Brain microvascular endothelial cell (primary cell): Measurements from ENCODE around the gene DYNLT2B.
A peak's percentile ranks its signal among the peaks of the same experiment; 100 is the strongest.

ENCODE experiments used
- DNase-seq: peaks from one replicate; pipeline ENCODE4 v3.0.0-alpha.2; 2020
- H3K27ac ChIP-seq: fragments of 250-450 bp; sonication (Bioruptor Pico); 2 replicates; pipeline ENCODE4 v1.5.1; 2020; ENCODE audit warnings: mild to moderate bottlenecking, moderate library complexity
- H3K27me3 ChIP-seq: fragments of 250-450 bp; sonication (Bioruptor Pico); replicated peaks from 2 replicates; pipeline ENCODE4 v1.5.1; 2020; ENCODE audit warnings: mild to moderate bottlenecking
- H3K36me3 ChIP-seq: fragments of 250-450 bp; sonication (Bioruptor Pico); replicated peaks from 2 replicates; pipeline ENCODE4 v1.5.1; 2020; ENCODE audit warnings: mild to moderate bottlenecking
- H3K4me3 ChIP-seq: 2 replicates; pipeline ENCODE4 v1.5.1; 2011; ENCODE audit warnings: low read depth, mild to moderate bottlenecking, control low read depth, low read length, moderate library complexity
- in situ Hi-C: cut with HindIII; loops from 2 replicates; pipeline ENCODE4 v1.10.0; 2017; ENCODE audit warnings: low sequenced_read_pairs, low pct_ligation_motif_present
- TF ChIP-seq, protein P1 (sequence below): IDR thresholded peaks from 2 replicates; pipeline ENCODE4 v1.5.1; 2011; ENCODE audit warnings: low read depth, mild to moderate bottlenecking, moderate library complexity, low read length, control low read depth, inconsistent platforms; ENCODE audit errors: missing control alignments

DYNLT2B gene

DNA sequence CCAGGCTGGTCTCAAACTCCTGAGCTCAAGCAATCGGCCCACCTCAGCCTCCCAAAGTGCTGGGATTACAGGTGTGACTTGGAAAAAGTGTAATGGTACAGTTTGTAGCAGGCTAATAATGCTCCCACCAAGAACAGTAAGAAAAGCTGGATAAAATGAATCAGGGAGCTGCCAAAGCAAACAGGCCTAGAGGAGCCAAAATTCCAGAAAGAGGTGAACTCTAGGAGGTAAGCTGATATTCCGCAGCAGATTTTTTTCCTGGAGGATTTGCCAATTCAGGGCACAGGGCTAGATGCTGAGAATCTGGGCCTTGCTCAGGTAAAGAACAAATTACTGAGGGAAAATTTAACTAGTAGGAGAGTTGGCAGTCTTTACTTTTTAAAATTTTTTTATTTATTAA, 19.5 kb downstream of the DYNLT2B start:
- no peak overlapping the region for H3K4me3 ChIP-seq
- TF ChIP-seq, protein P1, sequence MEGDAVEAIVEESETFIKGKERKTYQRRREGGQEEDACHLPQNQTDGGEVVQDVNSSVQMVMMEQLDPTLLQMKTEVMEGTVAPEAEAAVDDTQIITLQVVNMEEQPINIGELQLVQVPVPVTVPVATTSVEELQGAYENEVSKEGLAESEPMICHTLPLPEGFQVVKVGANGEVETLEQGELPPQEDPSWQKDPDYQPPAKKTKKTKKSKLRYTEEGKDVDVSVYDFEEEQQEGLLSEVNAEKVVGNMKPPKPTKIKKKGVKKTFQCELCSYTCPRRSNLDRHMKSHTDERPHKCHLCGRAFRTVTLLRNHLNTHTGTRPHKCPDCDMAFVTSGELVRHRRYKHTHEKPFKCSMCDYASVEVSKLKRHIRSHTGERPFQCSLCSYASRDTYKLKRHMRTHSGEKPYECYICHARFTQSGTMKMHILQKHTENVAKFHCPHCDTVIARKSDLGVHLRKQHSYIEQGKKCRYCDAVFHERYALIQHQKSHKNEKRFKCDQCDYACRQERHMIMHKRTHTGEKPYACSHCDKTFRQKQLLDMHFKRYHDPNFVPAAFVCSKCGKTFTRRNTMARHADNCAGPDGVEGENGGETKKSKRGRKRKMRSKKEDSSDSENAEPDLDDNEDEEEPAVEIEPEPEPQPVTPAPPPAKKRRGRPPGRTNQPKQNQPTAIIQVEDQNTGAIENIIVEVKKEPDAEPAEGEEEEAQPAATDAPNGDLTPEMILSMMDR: no peak
- H3K36me3 ChIP-seq: no peaks in the 10 kb centered on the region
- no peaks in the 10 kb centered on the region for H3K27me3 ChIP-seq
- in situ Hi-C loops: no loop called here
- DNase-seq: no peak
- no peak overlapping the region for H3K27ac ChIP-seq

DNA sequence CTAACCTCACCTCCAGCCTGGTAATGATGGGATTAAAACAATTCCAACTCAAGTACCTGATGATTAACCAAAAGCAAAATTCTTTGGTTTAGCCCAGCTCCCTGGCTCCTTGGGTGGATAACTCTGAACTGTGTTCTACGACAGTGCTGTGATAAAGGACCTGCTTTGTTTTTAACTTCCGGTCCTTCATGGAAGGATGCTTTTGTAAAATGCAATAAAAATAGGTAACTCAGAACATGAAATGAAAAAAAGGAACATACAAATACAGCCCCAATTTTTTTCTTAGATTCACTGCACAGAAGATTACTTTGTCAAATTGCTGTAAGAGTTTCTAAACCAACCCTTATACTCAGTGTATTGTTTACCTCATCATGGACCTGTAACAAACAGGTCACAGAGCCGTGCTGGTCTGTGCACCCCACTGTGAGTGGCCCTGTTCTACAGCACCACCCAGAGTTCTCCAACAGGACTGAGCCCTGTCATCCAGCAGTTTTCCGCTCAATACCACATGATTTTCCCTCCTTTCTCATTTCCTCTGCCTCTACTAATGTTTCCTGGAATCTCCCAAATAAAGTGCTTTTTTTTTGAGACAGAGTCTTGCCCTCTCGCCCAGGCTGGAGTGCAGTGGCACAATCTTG, 25.6 kb downstream of the DYNLT2B start:
- H3K36me3 ChIP-seq: no peaks in the 10 kb centered on the region
- TF ChIP-seq, protein P1: no peak
- H3K27me3 ChIP-seq: no peaks in the 10 kb centered on the region
- no peak overlapping the region for H3K27ac ChIP-seq
- no peak for DNase-seq
- in situ Hi-C loops: no loop called here
- H3K4me3 ChIP-seq: no peak overlapping the region

DNA sequence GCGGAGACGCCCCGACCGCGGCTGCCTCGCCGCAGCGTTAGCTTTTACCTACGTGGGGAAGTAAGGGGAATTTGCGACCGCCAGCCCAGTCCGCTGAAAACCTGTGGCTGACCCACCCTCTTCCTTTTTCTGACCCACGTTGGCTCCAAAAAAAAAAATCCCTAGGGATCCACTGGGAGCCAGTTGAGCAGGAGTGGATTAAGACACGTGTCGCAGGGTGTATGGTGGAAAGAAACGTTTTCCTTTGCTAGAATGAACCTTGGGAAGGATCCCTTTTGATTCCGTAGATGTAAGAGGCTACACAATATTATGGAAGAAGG, 29.9 kb downstream of the DYNLT2B start:
- Histone ChIP-seq H3K36me3 (no peaks in the 10 kb centered on the region), H3K4me3 (peak overlapping the region; percentile 100), H3K27ac (peak overlapping the region; percentile 91), H3K27me3 (no peaks in the 10 kb centered on the region)
- DNase-seq: no peak
- in situ Hi-C loops: no loop called here
- TF ChIP-seq, protein P1: no peak

DNA sequence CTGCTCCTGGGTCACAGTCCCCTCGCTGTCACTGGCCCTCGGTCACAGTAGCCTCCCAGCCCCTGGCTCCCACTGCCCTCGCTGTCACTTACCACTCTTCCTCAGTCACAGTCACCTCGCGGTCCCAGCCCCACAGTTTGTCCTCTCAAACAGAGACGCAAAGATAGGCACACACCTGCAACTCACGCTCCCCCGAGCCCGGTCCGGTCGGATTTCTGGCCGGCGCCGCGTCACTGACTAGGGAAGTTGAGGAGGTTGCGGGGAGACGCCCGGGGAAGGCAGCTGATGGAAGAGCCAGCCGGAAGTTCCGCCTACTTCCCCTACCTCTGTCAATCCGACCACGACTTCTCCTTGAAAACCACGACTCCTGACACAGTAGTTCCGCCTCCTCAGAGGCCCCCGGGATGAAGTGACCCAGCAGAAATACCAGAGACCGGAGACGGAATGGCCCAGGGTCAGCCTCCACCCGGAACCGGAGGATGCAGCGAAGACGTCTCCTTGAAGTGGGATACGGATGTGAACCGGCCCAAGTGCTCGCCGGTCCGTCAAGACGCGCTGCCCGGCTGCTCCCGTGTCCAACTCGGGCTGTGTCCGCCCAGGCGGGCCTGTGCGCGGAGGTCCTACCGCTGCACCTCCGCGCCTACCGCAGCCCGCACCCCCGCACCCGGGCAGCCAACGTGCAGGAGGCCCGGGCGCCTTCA, 30.4 kb downstream of the DYNLT2B start, which contains the start of gene PCYT1A:
Gene PCYT1A, minus strand, starts transcription at position 287 of the 701 bp plus-strand sequence. CDS start 17,195 bp downstream, outside the sequence.
- H3K4me3 ChIP-seq: peak within 1 kb of the TSS; percentile 100
- in situ Hi-C loops: no loop called here

DNA sequence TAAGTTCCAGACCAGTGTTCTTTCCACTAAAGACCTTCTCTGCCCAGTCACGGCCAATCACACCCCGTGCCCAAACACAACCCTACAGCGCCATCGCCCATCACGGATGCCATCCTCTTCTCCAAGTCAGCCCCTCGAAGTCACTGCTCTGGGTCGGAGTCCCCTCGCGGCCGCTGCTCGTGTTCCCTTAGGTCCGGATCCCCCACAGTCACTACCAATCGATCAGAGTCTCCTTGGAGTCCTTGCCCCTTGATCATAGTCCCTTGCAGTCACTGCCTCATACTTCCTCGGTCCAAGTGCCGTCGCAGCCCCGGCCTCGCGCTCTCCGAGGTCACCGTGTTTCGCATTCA, 31.0 kb downstream of the DYNLT2B start:
- Histone ChIP-seq H3K4me3 (peak overlapping the region; percentile 100), H3K27me3 (no peaks in the 10 kb centered on the region), H3K27ac (peak overlapping the region; percentile 91), H3K36me3 (no peaks in the 10 kb centered on the region)
- no peak for DNase-seq
- TF ChIP-seq, protein P1: no peak
- in situ Hi-C loops: no loop called here

More for the DNA sequence above, 30.4 kb downstream of the DYNLT2B start, which contains the start of gene PCYT1A:
- TF ChIP-seq, protein P1: no peak
- Histone ChIP-seq H3K36me3 (no peaks in the 10 kb centered on the region), H3K27ac (peak within 1 kb of the TSS; percentile 91), H3K27me3 (no peaks in the 10 kb centered on the region)
- DNase-seq: peak; percentile 93

DNA sequence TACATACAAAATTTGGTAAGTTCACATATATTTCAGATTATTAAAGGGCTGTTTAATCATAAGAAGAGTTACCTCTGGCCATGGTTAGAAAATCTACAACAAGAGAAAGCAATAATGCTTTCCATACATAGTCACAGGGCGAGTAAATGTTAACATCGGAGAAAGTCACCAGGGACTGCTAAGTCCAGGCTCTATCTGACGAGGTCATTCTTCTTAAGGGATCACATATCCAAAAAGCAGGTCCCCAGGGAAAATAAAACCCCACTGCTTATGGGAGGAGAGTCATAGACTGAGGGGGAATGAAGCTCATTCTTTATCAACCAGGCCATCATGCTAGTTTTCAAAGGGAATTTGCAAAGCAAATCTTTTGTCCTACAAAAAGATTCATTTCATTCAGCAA, 33.6 kb downstream of the DYNLT2B start:
- no peak overlapping the region for H3K4me3 ChIP-seq
- in situ Hi-C loops: no loop called here
- no peaks in the 10 kb centered on the region for H3K27me3 ChIP-seq
- no peaks in the 10 kb centered on the region for H3K36me3 ChIP-seq
- no peak for DNase-seq
- H3K27ac ChIP-seq: no peak overlapping the region
- TF ChIP-seq, protein P1: no peak
